ENCODE data around the gene AP1M1.

DNA sequence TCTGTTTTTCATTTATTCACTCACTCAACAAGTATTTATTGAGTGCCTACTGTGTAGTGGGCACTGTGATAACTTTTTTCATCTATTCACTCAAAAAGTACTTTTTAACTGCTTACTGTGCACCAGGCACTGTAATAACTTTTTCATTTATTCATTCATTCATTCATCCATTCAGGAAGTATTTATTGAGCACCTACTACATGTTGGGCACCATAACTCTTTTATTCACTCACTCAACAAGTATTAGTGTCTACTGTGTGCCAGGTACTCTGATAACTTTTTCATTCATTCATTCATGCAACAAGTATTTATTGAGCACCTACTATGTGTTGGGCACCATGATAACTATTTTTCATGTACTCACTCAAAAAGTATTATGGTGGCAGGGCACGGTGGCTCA is 31.3 kb upstream of the AP1M1 start:
- TF ChIP-seq FOXP1 (CRISPR knock-in tag; IDR thresholded peaks at IDR 0.05; ENCODE audit: borderline replicate concordance) (no peak), ZBTB21 (CRISPR knock-in tag; IDR thresholded peaks at IDR 0.05; ENCODE audit: borderline replicate concordance) (no peak), ESRRA (CRISPR knock-in tag; IDR thresholded peaks at IDR 0.05; ENCODE audit: borderline replicate concordance) (no peak), ZNF671 (CRISPR knock-in tag; IDR thresholded peaks at IDR 0.05) (no peak), NR1H2 (CRISPR knock-in tag; IDR thresholded peaks at IDR 0.05) (no peak), ELF4 (CRISPR knock-in tag; IDR thresholded peaks at IDR 0.05; ENCODE audit: low read depth) (no peak), FOXJ3 (CRISPR knock-in tag; IDR thresholded peaks at IDR 0.05; ENCODE audit: borderline replicate concordance) (no peak)
- TF ChIP-seq, protein P1, sequence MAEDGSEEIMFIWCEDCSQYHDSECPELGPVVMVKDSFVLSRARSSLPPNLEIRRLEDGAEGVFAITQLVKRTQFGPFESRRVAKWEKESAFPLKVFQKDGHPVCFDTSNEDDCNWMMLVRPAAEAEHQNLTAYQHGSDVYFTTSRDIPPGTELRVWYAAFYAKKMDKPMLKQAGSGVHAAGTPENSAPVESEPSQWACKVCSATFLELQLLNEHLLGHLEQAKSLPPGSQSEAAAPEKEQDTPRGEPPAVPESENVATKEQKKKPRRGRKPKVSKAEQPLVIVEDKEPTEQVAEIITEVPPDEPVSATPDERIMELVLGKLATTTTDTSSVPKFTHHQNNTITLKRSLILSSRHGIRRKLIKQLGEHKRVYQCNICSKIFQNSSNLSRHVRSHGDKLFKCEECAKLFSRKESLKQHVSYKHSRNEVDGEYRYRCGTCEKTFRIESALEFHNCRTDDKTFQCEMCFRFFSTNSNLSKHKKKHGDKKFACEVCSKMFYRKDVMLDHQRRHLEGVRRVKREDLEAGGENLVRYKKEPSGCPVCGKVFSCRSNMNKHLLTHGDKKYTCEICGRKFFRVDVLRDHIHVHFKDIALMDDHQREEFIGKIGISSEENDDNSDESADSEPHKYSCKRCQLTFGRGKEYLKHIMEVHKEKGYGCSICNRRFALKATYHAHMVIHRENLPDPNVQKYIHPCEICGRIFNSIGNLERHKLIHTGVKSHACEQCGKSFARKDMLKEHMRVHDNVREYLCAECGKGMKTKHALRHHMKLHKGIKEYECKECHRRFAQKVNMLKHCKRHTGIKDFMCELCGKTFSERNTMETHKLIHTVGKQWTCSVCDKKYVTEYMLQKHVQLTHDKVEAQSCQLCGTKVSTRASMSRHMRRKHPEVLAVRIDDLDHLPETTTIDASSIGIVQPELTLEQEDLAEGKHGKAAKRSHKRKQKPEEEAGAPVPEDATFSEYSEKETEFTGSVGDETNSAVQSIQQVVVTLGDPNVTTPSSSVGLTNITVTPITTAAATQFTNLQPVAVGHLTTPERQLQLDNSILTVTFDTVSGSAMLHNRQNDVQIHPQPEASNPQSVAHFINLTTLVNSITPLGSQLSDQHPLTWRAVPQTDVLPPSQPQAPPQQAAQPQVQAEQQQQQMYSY (CRISPR knock-in tag; IDR thresholded peaks at IDR 0.05) = no peak
- TF ChIP-seq, protein P2, sequence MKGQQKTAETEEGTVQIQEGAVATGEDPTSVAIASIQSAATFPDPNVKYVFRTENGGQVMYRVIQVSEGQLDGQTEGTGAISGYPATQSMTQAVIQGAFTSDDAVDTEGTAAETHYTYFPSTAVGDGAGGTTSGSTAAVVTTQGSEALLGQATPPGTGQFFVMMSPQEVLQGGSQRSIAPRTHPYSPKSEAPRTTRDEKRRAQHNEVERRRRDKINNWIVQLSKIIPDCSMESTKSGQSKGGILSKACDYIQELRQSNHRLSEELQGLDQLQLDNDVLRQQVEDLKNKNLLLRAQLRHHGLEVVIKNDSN (CRISPR knock-in tag; IDR thresholded peaks at IDR 0.05) = no peak
- TF ChIP-seq, protein P3, sequence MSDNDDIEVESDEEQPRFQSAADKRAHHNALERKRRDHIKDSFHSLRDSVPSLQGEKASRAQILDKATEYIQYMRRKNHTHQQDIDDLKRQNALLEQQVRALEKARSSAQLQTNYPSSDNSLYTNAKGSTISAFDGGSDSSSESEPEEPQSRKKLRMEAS (CRISPR knock-in tag; IDR thresholded peaks at IDR 0.05) = no peak
- TF ChIP-seq, protein P4, sequence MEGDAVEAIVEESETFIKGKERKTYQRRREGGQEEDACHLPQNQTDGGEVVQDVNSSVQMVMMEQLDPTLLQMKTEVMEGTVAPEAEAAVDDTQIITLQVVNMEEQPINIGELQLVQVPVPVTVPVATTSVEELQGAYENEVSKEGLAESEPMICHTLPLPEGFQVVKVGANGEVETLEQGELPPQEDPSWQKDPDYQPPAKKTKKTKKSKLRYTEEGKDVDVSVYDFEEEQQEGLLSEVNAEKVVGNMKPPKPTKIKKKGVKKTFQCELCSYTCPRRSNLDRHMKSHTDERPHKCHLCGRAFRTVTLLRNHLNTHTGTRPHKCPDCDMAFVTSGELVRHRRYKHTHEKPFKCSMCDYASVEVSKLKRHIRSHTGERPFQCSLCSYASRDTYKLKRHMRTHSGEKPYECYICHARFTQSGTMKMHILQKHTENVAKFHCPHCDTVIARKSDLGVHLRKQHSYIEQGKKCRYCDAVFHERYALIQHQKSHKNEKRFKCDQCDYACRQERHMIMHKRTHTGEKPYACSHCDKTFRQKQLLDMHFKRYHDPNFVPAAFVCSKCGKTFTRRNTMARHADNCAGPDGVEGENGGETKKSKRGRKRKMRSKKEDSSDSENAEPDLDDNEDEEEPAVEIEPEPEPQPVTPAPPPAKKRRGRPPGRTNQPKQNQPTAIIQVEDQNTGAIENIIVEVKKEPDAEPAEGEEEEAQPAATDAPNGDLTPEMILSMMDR (IDR thresholded peaks at IDR 0.05) = no peak
- TF ChIP-seq, protein P5, sequence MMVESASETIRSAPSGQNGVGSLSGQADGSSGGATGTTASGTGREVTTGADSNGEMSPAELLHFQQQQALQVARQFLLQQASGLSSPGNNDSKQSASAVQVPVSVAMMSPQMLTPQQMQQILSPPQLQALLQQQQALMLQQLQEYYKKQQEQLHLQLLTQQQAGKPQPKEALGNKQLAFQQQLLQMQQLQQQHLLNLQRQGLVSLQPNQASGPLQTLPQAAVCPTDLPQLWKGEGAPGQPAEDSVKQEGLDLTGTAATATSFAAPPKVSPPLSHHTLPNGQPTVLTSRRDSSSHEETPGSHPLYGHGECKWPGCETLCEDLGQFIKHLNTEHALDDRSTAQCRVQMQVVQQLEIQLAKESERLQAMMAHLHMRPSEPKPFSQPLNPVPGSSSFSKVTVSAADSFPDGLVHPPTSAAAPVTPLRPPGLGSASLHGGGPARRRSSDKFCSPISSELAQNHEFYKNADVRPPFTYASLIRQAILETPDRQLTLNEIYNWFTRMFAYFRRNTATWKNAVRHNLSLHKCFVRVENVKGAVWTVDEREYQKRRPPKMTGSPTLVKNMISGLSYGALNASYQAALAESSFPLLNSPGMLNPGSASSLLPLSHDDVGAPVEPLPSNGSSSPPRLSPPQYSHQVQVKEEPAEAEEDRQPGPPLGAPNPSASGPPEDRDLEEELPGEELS (CRISPR knock-in tag; IDR thresholded peaks at IDR 0.05) = no peak
- TF ChIP-seq, protein P6, sequence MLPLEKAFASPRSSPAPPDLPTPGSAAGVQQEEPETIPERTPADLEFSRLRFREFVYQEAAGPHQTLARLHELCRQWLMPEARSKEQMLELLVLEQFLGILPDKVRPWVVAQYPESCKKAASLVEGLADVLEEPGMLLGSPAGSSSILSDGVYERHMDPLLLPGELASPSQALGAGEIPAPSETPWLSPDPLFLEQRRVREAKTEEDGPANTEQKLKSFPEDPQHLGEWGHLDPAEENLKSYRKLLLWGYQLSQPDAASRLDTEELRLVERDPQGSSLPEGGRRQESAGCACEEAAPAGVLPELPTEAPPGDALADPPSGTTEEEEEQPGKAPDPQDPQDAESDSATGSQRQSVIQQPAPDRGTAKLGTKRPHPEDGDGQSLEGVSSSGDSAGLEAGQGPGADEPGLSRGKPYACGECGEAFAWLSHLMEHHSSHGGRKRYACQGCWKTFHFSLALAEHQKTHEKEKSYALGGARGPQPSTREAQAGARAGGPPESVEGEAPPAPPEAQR (CRISPR knock-in tag; IDR thresholded peaks at IDR 0.05) = no peak
